DMS53 treated with DMSO at 0.1 percent for 48 hours (cell line): Measurements from ENCODE around the gene CCDC182.

ENCODE experiments used
- DNase-seq: peaks from one replicate; lab custom pipeline; 2025; ENCODE audit not compliant: unreplicated experiment; lab: John Stamatoyannopoulos, UW

CCDC182 gene

GRCh38 chr17:57730026-57730701 lies 14.9 kb downstream of the CCDC182 start:
- no peak for DNase-seq

DNA sequence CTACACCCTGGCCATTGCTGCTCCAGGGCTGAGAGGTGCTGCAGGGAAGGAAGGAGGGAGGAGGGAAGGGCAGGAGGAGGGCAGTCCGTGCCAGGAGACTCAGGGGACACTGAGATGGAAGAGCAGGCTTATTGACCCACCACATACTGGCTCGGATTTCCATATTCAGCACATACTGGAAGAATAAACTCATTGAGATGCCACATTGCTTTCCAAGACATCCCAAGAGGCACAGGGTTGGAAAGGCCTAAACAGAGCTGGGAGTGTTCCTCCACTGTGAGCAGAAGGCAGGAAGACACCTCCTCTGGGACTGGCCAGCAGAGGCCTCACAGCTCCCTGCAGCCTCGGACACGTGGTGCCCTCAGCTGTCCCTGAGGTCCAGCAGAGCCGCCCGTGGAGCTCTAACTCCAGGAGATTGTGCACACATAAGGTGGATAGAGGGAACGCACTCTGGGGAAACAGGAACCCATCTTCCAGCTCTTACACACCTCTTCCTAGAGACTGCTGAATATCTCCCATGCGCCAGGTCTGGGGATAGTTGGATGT lies 17.4 kb downstream of the CCDC182 start:
- no peak for DNase-seq

DNA sequence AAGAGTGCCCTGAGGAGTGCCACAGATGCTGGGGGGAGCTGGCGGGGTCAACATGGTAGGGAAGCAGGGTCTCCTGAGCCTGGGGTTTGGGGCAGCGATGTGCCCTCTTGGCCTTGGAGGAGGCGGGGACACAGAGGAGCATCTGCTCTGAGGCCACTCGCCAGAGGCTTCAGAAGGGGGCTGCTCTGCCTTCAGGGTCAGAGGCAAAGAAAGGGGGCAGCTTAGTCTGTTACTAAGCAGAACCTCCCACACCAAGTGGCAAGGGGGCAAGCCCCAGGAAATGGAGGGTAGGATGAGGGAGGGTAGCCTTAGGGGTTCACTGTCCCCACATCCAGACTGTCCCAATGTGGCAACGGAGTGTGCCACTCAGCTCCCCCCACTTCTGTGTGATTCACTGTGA lies 18.3 kb downstream of the CCDC182 start:
- no peak for DNase-seq

GRCh38 chr17:57726213-57726790 lies 18.8 kb downstream of the CCDC182 start:
- DNase-seq: no peak

GRCh38 chr17:57724729-57725125 lies 20.4 kb downstream of the CCDC182 start:
- no peak for DNase-seq

- DNase-seq: no peak
Measured at GRCh38 chr17:57724026-57724728, 20.9 kb downstream of the CCDC182 start.

DNA sequence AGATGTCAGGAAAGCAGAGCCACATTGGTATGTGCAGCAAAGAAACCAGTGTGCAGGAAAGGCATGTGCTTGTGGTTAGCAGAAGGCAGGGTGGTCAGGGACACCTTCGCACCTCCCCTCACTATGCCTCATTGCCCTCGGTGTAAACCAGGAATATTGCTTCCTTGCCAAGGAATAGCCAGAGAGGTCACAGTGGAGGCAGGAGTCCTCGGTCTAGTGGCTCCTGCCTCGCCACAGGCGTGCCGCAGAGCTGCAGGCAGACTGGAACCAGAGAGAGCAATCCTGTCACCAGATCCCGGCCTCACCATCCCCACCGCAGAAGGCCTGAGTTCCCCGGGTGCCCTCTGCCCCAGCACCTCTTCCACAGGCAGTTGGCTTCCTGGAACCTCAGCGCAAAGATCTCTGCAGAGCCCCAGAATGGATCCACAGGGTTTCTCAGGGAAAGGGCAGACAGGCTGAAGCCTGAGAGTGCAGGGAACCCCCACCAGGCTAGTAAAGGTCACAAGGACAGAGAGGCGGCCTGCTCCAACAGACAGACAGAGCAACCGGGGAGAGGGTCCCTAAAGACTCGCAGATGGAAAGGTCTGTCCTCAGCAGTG lies 21.6 kb downstream of the CCDC182 start:
- no peak for DNase-seq

GRCh38 chr17:57722704-57723043 lies 22.4 kb downstream of the CCDC182 start:
- DNase-seq: no peak

DNA sequence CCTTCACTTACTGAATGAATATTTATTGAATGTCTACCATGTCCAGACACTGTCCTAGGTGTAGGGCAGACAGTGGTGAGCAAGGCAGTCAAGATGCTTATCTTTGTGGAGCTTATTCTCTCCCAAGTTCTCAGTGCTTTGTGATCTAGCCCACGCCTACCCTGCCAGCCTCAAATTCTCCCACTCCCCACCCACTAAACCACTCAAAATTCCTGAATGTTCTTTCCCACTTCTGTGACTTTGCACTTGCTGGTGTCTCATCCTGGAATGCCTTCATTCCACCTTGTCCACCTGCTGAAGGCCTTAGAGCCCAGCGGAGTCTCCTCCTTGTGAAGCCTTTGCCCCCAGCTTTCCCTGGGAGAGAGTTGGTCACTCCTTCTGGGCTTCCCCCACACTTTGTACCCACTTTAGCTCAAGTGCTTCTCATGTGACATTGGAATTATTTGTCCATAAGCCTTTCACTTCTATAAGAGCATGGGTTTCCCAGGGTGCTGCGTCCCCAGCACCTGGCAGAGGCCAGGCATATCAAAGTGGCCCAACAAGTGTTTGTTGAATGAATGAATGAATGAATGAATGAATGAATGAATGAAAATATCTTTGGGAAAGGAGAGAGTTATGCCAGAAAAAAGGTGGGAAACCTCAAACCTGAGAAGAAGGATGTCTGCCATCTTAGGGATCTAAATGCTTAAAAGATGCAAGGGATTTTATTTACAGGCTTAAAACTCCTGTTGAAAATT lies 23.0 kb downstream of the CCDC182 start:
- no peak for DNase-seq

DNA sequence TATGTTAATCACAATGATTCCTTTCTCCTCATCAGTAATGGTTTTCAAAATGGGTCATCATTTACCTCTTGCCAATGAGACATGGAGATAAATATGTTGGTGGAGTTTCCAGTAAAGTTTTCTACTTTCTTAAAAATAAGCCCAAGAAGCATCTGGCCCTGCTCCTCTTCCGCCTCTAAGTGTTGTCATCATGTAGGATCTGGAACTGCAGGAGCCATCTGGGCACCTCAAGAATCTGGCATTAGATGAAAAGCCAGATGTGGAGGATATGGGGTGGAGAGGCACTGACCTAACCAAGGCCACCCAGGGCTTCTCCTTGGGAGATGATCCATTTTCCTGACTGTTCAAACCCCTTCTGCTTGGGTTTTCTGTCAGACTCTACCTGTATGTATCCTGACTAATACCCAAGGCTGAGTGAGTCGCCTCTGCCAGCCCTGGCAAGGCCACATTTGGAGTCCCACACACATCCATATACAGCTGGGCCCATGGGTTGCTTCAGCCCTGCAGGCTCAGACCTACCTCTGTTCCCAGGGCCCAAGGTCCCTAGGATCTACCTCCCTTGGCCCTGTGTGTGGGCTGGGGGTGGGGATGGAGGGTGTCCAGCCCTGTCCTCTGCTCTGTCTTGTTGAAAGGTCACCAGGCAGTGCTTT lies 24.6 kb downstream of the CCDC182 start:
- no peak for DNase-seq

DNA sequence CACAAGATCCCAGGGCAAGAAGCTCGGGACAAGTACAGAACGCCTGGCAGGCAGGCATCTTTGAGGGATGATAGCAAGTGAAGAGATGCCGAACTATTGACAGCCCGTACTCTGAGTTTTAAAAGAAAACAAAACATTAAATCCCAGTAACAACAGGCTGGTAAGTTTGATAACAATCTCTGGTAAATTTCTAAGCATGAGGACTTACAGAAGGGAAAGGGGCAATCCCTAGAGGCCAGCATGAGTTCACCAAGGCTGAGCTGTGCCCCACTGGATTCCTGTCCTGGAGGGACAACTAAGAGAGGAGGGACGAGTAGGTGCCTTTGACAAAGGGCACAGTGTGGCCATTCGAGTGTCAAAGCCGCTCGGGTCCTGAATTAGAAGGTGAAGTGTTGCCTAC lies 26.2 kb downstream of the CCDC182 start:
- DNase-seq: no peak

DNA sequence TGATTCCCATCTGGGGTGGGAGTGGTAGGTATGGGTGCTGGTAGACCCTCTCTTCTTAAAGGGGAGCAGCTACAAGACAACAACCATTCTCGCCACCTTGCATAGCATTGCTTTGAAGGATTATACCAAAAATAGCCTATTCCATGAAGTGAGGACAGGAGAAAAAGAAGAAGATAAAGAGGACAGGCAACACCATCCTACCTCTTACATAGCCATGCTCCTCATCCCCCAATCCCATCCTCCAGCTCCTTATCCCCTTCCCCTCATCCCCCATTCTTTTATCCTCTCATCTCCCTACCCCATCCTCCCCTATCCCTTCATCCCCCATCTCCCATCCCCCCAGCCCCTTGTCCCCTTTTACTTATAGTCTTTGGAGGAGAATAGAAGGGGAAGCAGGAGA lies 29.1 kb downstream of the CCDC182 start:
- DNase-seq: no peak

DNA sequence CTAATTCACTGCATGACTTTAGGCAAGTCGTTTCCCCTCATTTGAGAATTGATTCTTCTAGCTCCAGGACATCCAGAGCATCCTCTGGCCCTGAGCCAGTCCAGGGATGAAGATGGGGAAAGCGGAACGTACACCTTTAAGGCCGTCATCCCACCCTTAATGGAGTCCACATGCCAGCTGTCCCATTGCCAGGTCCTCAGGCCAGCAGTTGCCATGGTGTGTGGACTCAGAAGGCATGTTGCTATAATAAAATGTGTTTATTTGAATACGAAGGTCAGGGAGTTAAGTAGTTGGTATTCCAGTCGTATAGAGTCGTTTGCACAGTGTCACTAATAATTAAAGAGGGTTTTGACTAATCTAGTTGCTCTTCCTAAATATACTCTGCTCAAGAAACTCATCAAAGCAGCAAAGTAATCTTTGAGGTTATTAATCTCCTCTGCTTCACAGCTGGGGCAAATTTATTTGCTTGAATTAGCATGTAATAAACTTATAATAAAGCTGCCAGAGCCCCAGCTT lies 30.4 kb downstream of the CCDC182 start:
- no peak for DNase-seq

GRCh38 chr17:57713140-57713539 lies 32.0 kb downstream of the CCDC182 start:
- no peak for DNase-seq

DNA sequence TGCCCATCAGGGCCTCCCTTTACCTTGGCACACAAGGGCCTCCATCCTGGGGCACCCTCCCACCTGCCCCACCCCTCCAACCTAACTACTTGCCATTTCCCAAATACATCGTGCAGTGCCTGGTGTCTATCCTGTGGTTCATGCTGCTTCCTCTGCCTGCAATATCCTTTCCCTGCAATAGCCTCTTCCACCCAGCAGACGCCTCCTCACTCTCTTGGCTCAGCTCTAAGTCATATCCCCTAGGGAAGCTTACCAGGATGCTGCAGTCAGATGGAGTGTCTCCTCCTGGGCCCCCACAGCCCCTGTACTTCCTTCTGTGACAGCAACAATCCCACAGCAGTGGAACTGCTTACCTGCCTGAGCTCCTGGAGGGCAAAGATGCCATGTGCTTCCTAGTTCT lies 36.7 kb downstream of the CCDC182 start:
- DNase-seq: no peak

- no peak for DNase-seq
Measured at GRCh38 chr17:57707892-57708291, 37.2 kb downstream of the CCDC182 start.

GRCh38 chr17:57706761-57707160 lies 38.3 kb downstream of the CCDC182 start:
- DNase-seq: peak; percentile 48

DNA sequence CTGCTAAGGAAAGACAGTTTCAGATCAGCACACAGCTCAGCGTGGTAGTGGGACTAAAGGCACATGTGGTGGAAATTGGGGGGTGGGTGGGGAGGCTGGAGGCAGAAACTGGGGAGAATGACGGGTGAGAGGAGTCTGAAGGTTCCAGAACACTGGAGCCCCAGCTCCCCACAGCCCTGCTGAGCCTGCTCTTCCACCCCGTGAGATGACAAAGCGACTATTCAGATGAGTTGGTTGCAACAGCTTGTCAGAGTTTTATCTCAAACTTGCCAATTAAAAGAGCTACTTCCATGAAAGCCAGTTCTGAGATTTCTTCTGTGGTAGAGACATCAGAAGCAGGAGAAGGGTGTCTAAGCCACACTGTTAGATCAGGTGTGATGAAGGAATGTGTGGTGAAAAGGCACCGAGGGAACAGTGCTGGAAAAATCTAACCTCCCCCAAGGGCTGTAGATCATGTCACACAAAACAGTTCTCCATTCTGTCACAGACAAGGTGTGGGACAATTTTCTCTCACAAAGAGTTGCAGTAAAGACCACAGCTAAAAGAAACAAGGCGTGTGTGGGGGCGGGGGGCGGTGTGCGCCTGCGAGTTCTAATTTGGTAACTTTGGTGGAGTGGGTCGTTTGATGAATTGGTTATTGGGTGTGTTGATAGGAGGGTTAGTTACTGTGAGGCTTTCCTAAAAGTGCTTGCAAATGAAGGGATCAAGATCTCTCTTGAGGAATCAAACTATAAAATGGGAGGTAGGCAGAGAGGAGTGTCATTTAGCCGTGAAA lies 39.0 kb downstream of the CCDC182 start:
- no peak for DNase-seq

DNA sequence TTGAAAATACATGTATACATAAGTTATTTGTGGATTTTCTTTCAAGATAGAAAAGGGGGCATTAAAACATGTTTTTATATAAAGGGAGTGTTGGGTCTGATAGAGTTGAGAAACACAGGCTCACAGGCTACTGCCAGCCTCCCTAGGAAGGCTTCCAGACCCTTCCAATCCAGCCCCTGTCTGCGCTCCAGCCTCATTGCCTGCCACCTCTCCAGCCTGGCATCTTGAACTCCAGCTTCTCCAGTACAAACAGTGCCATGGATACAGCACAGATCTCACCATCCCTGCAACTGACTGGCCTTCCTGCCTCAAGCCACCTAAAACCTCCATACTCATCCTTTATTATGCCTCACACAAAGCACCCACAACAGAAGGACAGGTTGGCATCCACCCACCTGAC lies 40.7 kb downstream of the CCDC182 start:
- no peak for DNase-seq

- DNase-seq: no peak
Measured at GRCh38 chr17:57703273-57703672, 41.8 kb downstream of the CCDC182 start.
